ENCODE results near the gene EVL. TPM values are rescaled to one million over a fixed set of nuclear protein-coding genes. Genes with fewer than 3 reads are reported as not detected.

Gene EVL
- total RNA-seq, 4 donors from 2014 or later: 33.7 to 148 (median 56.1) TPM

GRCh38 chr14:100037353-100037752, 27.9 kb upstream of the EVL start:
- ATAC-seq (ENCODE audit: low FRiP score) (no peak), DNase-seq (ENCODE audit: low spot score) (no peak)
- TF ChIP-seq CTCF (IDR thresholded peaks at IDR 0.05): no peak

DNA sequence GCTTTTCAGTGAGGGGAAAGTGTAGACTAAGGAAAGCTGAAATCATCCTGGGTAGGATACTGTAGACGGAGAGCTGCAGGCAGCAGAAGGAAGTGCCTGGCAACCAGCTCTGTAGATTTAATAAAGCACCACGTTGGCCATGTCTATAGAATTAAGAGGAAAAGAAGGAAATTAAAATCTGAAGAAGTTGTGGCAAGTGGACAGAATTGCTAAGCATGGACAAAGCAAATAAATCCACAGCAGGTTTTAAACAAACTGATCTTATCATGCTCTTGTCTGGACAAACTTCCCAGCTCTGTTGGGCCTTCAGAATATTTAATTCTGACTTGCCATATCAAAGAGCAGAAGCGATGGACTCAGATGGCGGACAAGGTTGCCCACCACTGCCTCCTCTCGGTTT, 27.2 kb upstream of the EVL start:
- ATAC-seq (ENCODE audit: low FRiP score) (no peak), DNase-seq (ENCODE audit: low spot score) (no peak)
- TF ChIP-seq CTCF (IDR thresholded peaks at IDR 0.05): no peak

- no peak for ATAC-seq (ENCODE audit: low FRiP score)
- no peak for TF ChIP-seq CTCF (IDR thresholded peaks at IDR 0.05)
- no peak for DNase-seq (ENCODE audit: low spot score)
Measured at GRCh38 chr14:100039903-100040302, 25.3 kb upstream of the EVL start.

- no peak for TF ChIP-seq CTCF (IDR thresholded peaks at IDR 0.05)
- no peak for DNase-seq (ENCODE audit: low spot score)
- no peak for ATAC-seq (ENCODE audit: low FRiP score)
Measured at GRCh38 chr14:100041271-100041670, 24.0 kb upstream of the EVL start.

DNA sequence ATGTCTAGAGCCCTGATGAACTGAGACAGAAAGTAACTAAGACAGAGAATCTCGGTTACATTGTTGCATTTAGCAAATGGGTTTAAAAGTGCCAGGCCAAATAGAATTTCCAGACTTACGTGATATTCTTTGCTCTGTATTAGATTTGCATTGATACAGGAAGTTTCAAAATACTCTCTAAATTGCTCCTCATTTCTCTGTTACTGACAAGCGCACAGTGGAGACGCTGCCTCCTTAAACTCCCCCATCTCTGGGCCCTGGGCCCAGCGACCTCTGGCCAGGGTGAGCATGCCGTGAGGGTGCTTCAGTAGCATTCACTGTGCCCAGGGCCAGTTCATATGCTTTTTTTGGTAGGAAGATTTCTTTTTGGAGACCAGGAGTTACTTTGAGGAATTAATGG, 22.9 kb upstream of the EVL start:
- DNase-seq (ENCODE audit: low spot score) (no peak), ATAC-seq (ENCODE audit: low FRiP score) (peak; percentile 75)
- no peak for TF ChIP-seq CTCF (IDR thresholded peaks at IDR 0.05)

DNA sequence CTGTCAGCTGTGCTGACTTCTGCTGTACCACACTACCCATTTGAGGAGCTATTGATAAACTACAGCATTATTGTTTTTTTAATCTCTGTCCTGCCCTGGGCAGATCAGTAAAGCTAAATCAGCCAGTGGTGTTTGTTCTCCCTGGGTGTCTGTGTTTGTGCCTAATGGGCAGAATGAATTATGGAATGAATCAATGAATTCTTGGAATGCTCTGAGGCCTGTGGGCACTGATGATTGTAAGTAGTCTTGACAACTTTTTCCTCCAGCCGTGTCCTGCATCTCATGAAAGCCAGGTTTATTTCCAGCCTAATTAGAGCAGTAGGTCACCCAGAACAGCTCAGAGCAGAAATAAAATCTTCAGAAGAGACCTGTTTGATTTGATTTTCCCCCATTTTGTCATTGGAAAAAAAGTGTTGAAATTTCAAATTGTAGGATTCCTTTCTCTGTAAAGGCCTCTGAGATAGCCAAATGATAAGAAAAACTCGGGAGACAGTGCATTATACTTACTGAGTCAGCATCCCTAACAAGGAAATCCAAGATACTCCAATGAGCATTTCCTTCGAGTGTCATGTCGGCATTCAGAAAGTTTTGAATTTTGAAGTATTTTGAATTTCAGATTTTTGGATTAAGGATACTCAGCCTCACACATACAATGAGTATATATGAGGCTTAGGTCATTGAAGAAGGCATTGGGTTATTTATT, 19.4 kb upstream of the EVL start:
- TF ChIP-seq CTCF (IDR thresholded peaks at IDR 0.05): no peak
- no peak for ATAC-seq (ENCODE audit: low FRiP score)
- no peak for DNase-seq (ENCODE audit: low spot score)

DNA sequence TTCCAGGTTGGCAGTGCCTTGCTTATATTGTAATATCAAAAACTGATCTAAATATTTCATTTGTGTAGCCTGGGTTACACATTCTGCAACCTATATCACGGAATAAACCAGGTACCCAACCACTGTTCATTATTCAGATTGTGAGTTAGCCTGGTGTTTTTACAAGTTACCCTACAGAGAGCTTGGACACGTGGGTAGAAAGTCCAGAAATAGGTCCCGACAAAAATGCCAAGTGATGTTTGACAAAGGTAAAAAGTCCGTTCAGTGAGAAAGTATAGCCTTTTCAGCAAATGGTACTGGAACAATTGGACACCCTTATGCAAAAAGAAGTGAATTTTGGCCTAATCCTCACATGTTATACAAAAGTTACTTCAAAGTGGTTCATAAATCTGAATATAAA, 17.6 kb upstream of the EVL start:
- TF ChIP-seq CTCF (IDR thresholded peaks at IDR 0.05): no peak
- ATAC-seq (ENCODE audit: low FRiP score) (no peak), DNase-seq (ENCODE audit: low spot score) (no peak)
